Activated CD4-positive, alpha-beta T cell treated with anti-CD3 and anti-CD28 coated beads, Interleukin-2, amount 50 U/mL, for 4 hours (primary cell): Measurements from ENCODE around the gene HNRNPA1L2.
"Not testable (repeated sequence)": the region's sequence is repeated elsewhere in the genome, so short reads cannot be mapped to it uniquely, and the experiment has no call there.

Experiments used
- DNase-seq, 2 experiments: peaks; one replicate each; pipeline ENCODE4 v3.0.0-alpha.2; 2020

HNRNPA1L2 gene

GRCh38 chr13:52642131-52642530 lies at the start of gene HNRNPA1L2:
Gene HNRNPA1L2 (plus strand): TSS chr13:52642431. CDS start chr13:52642493, 62 bp downstream.
- no peak for DNase-seq

DNA sequence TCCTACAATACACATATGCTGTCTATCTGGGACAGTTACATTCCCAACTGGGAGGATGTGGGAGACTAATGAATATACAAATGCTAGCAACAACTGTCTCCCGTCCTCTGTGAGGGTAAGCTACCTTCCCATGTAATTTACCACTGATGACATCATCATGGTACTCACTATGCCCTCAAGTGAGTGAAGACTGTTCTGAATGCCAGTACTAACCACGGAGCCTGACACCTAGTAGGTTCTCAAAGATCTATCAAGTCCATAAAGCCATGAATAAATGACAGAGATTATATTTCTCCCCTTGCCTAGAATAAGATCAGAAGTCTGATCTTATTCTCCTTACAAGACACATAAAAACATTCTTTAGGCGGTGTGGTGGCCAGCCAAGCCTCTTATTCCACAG lies 49.1 kb upstream of the HNRNPA1L2 start:
- DNase-seq, result not testable (repeated sequence)

DNA sequence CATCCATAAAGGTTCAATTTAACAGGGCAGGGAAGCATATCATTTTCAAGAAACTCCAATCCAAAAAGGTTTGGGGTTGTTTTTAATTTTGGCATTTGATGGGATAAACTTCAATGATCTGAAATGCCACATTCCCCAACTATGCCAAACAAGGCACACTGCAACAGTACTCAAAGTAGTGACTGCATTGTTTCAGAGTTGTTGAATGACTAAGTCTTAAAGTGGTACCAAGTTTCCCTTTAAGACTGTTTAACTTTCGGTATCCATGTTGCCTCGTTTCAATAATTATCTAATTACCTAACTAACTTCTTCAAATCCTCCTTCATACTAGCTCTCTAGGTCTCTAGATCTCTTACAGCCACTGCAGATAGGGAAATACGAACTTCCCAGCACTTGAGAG lies 48.4 kb upstream of the HNRNPA1L2 start:
- not testable (repeated sequence) for DNase-seq

- DNase-seq, result not testable (repeated sequence)
Measured at GRCh38 chr13:52594295-52594694, 47.9 kb upstream of the HNRNPA1L2 start.

GRCh38 chr13:52597676-52598075 lies 44.6 kb upstream of the HNRNPA1L2 start:
- no peak for DNase-seq

DNA sequence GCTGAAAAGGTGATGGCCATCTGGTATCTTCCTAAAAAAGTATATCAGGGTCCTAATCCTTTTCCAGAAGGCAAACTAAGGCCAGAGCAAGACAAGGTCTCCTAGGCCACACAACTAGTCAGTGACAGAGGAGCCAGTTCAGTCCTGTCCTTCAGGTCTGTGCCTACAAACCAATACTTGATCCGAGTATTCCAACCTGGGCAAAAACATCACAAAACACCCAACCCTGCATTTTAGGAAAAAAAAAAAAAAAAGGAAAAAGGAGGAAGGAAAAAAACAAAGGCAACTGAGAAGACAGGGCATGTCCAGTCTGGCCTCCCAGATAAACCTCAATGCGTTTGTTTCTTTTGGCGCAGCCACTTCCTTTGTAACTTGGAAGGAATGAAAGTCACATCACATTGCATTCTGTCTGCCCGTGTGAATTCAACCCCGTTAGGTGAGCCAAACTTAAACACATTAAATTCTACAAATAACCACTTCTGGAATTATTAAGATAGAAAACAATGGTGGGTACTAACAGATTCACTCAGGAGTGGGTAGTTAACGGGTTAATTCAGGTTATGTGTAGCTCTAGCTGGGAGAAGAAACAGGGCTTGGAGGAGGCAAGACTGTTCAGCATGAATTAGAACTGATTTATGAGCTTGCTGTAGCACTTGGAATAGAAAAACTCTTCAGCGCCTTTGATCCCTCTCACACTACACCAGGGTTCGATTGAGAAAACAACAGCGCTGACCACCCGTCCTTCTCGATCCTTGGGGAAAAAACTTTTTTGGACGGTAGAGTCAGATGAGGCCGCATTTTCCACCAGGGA lies 43.0 kb upstream of the HNRNPA1L2 start:
- no peak for DNase-seq

GRCh38 chr13:52599848-52600603 lies 42.2 kb upstream of the HNRNPA1L2 start:
- no peak for DNase-seq

- no peak for DNase-seq
Measured at GRCh38 chr13:52600666-52601065, 41.6 kb upstream of the HNRNPA1L2 start.

- not testable (repeated sequence) for DNase-seq
Measured at GRCh38 chr13:52603316-52603715, 38.9 kb upstream of the HNRNPA1L2 start.

- DNase-seq, result not testable (repeated sequence)
Measured at GRCh38 chr13:52606126-52606525, 36.1 kb upstream of the HNRNPA1L2 start.

DNA sequence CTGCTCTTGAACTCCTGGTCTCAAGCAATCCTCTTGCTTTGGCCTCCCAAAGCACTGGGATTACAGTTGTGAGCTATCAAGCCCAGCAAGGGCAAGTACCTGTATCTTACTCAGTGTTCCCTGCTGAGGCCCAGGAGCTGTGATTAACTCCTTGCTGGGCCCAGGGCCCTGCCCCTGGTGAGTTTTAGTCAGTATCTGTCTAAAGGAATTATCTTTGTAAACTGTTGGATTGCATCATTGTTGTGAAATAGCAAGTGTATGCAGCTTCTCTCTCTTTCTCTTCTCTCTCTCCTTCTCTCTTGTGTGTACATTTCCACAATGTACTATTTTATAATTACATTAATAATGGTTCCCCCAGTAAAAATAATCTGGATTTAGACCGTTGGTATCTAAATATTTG lies 35.4 kb upstream of the HNRNPA1L2 start:
- DNase-seq, result not testable (repeated sequence)

GRCh38 chr13:52608184-52608583 lies 34.0 kb upstream of the HNRNPA1L2 start:
- DNase-seq, result not testable (repeated sequence)

DNA sequence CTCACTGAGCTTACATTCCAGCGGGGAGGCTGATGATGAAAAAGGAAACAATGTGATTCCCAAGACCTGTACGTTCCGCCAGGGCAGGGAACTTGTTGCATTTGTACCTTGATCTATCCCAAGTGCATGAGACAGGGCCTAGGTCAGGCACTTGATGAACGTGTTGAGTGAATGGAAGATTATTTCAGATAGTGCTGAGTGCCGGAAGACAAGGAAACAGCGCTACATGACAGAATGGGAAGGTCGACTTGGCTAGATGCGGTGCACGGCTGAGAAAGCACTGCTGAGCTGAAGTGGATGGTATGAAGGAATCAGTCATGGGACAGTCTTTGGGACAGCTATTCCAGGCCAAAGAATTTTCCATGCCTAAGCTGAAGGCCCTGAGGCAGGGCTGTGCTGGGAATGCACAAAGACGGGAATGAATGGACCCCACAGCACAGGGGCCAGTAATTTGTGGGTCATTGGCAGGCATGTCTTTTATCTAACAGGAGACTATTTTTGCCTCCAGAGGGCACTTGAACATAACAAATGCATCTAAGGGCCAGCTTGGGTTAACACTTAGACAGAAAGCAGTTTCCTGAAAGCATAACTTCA lies 33.1 kb upstream of the HNRNPA1L2 start:
- DNase-seq, result not testable (repeated sequence)

DNA sequence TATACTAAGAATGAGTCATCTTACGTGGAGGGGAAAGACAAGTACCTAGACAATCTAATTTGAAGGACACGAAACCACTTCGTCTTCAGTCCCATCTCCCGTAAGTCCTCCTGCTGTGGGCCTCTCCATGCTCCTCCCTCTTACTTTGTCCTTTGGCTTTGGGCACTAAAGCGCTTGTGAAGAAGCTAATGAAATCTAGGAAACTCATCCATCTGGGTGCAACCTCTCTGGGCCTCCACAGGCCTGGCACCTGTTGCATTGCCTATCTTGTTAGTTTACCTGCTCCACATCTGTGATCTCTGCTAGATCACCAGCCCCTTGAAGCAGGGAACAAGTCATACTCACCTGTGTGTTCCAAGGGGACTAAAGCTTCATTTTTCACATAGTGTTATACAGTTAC lies 32.1 kb upstream of the HNRNPA1L2 start:
- not testable (repeated sequence) for DNase-seq

- no peak for DNase-seq
Measured at GRCh38 chr13:52615134-52615801, 27.0 kb upstream of the HNRNPA1L2 start.

- DNase-seq, result no peak
Measured at GRCh38 chr13:52615812-52616211, 26.4 kb upstream of the HNRNPA1L2 start.

DNA sequence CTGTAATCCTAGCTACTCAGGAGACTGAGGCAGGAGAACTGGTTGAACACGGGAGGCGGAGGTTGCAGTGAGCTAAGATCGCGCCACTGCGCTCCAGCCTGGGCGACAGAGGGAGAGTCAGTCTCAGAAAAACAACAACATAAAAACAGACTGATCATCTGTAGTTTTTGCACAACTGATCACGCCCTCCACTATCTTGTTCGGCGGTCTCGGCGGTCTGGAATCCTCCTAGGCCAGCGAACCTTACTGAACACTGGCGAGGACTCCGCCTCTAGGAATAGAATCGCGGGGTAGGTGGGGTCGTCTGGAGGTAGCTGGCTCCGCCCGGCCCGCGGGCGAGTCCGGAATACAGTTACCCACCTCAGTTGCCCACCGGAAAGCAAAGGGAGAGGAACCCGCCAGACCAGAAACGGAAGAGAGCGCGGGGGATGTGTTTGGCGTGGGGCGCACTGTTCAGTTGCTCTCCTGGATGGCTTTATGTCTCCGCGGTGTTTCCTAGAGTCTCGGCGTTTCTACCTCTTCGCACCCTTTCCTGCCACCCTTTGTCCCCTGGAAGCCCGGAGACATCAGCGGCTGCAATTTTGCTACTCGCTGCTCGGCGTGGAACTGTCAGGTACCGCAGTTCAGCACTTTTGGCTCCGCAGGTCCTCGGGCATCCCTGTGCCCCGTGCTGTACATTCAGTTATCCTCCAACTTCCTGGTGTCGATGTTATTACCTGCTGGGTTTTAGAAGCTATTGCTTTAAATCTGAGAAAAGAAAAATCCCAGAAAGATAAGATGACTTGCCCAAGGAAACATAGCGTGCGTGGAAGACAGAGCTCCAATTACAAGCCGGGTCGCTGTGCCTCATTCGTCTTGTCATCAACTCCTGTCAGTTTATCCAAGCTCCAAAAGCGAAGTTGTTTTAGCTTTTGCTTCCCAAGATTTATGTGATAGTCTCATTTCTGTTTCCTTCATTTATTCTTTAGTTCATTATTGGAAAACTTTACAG lies 24.9 kb upstream of the HNRNPA1L2 start:
- peak; percentile 74 to 75 for DNase-seq

- not testable (repeated sequence) for DNase-seq
Measured at GRCh38 chr13:52631083-52631690, 11.0 kb upstream of the HNRNPA1L2 start.

DNA sequence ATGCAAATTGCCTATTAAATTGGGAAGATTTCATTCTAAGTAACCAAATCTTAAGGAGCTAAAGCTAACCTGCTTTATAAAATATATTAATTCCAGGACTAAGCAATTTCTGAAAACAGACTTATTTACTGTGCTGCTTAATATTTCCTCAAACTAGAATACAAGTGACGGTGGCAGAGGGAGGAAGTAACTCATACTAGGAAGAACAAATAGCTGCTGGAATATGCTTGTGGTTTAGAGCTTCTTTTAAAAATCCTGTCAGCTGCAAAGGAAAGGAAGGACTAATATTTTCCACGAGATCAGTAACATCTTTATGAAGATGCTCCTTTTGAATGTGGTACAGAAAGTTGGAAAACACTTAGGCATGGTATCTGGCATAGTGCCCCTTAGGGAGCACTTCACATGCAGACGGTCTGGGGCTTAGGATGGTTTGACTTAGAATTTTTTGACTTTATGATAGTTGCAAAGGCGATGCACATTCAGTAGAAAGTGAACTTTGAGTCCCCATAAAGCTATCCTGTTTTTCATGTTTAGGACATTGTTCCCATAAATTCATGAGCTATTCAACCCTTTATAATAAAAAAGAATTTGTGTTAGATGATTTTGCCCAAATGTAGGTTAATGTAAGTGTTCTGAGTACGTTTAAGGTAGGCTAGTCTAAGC lies 3.4 kb upstream of the HNRNPA1L2 start:
- no peak for DNase-seq

DNA sequence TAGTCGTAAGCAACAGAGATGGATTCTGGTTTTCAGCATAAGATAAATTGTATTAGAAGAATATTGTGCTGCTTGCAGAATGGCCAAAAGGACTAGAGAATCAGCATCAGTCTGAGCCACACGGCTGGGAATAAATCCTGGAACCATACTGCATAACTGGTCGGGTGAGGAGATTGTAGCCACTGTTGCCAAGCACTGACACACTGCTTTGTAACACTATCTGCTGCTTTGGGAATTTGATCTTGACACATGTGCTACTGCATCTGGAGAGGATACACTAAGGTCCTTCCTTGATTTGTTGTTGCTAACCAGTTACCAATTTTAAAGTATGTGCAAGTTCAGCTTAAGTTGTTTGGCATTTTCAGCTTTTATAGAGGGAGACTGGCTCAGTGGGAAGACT lies 1.9 kb downstream of the HNRNPA1L2 start:
- no peak for DNase-seq

DNA sequence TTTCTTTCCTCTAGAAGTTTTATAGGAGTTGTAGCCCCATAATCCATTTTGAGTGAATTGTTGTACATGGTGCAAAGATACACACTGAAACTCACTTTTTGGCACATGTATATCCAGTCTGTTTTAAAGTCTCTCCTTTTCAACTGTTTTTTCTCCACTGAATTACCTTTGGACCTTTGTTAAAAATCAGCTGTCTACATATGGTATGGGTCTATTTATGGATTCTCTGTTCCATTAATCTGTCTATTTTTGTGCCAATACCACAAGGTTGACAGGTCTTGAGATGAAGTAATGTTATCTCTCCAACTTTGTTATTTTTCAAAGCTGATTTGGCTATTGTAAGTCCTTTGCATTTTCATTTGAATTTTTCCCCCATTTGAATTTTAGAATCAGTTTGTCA lies 4.7 kb downstream of the HNRNPA1L2 start:
- DNase-seq, result no peak
